SIG-M5 (cell line): ENCODE data around the gene NGDN.

ENCODE experiments used
- DNase-seq: peaks from one replicate; lab custom pipeline; 2025; lab: John Stamatoyannopoulos, UW

NGDN gene

DNA sequence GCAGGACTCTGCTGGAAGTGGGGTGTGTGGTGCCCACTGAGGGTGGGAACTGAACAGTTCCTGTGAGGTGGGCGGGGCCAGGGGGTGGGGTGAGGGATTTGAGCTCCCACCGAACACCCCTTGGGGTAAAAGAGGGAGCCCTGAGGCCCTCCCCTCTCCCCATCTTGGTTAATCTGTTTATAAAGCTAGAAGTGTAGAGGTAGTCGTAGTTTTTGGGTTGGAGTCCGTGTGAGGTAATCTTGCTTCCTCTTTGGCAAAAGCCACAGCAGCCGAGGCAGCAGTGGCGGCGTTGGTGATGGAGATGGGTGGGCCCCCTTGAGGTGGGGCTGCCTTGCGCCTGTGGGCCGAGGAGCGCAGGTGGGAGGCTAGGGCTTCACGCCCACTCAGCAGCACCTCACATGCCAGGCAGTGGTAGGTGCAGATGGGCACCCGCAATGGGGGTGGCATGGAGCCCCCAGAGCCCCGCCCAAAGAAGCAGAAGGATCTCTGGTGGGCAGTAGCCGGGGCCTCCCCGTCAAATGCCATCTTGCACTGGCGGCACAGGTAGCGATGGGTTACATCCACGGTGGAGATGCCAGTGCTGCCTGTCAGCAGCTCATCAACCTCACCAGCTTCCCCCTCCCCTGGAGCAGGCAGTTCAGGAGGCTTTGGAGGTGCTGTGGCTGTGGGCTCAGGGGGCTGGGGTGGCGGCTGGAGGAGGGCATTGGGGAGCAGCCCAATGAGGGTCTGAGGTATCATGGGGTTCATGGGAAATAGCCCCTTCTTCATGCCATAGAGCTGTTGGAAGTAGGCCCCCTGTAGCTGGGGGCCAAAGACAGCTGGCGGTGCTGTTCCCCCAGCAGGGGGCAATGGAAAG, 52.5 kb downstream of the NGDN start:
- no peak for DNase-seq

DNA sequence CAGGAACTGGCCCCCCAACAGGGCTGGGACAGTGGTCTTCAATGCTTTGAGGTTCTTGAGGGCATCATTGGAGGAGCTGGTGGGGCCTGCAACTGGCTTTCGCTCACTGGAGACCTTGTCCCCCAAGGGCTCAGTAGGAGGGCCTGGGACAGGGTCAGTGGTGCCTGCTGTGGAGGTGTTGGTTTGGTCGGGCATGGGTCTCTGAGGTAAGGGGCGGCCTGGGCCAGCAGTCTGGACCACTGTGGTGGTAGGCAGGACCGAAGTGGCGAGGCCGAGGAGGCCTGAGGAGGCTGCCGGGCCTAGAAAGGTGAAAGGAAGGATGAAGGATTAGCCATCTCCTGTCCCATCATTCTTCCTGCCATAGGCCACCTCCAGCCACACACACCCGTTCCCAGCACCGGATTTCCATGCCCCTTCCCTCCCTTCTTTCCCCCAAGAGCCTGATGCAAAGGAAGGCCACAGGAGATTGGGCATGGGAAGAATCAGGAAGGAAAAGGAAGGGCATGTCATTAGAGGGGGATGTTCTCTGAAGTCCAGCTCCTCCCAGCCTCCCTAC, 53.2 kb downstream of the NGDN start:
- no peak for DNase-seq

DNA sequence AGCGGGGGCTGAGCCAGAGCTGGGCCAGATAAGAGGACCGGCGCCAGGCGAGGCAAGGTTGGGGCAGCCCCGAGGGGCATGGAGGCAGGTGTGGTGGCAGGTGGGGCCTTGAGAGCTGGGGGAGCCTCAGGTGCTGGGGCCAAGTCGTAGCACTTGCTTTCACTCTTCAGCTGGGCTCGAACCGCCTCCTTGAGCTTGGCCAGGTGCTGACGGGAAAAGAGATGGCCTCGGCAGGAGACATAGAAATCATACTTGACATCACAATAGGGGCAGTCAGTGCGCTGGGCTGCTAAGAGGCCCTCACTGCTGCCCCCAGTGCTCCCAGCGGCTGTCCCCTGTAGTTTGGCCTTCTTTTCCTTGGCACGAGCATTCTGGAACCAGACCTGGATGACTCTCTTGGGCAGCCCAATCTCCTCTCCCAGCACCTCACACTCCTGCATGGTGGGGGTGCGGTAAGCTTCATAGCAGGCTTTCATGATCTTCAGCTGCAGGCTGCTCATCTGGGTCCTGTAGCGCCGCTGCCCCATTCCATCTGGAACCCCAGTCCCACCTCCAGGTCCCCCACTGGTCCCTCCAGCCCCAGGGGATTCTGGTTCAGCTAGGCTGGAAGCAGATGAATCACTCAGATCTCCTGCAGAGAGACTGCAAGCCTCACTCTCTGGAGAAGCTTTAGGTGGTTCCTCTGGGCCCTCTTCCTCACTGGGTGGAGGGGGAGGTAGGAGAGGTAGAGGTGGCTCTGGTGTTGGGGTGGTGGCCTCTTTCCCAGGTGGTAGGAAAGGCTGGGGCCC, 53.9 kb downstream of the NGDN start:
- no peak for DNase-seq

DNA sequence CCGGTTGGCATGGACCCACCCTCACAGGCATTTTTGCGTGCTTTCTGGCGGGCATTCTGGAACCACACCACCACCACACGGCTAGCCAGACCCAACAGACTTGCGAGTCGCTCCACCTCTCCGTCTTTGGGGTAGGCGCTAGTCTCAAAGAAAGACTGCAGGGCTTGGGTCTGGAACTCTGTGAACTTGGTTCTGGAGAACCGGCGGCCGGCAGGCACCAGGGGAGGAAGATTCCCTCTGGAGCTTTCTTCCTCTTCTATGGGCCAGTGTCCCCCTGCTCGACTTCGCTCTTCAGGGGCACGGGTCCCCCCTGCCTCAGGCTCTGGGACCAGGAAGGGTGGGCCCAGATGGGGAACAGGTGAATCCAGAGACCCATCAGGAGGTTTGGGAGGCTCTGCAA, 55.5 kb downstream of the NGDN start:
- DNase-seq: no peak

DNA sequence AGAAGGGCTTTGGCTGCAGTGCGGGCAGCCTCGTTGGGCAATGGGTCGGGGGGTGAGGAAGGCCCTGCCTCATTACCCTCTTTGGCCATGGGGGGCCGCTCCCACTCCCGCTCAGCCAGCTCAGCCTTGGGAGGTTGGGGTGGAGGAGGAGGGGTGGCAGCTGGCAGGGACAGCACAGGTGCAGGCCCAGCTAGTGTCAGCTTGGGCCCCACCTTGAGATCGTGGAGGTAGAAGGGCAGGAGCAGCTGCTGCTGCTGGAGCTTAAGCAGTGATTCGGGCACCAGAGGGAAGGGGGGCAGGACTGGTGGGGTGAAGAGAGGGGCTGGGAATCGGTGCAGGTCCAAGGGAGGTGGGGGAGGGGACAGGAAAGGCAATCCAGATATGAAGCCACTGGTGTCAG, 56.1 kb downstream of the NGDN start:
- no peak for DNase-seq
